PC-3 (cell line): ENCODE data around the gene EDDM3A. TPM values are rescaled to one million over a fixed set of nuclear protein-coding genes. Genes with fewer than 3 reads are reported as not detected.

Source experiments
- ATAC-seq: fragments of 200-7000 bp; cut with Tn5 transposase; 2 replicates; pipeline ENCODE4 v1.9.1; 2020; ENCODE audit warnings: mild to moderate bottlenecking, moderate library complexity
- BruUV-seq: library from RNA; stranded (reverse); fragments of 400-500 nt; replicated peaks from 2 replicates; lab custom pipeline; 2021; lab: Mats Ljungman, UMichigan
- CTCF ChIA-PET: fragments of 300-600 bp; sonication (Branson Sonifier 250); formaldehyde crosslinking; loops from one replicate; lab custom pipeline; 2022; ENCODE audit warnings: antibody characterized with exemption; lab: Charles Lee
- POLR2A ChIA-PET: fragments of 300-600 bp; sonication (Branson Sonifier 250); formaldehyde crosslinking; loops from one replicate; lab custom pipeline; 2022; ENCODE audit warnings: antibody characterized with exemption; ENCODE audit not compliant: unreplicated experiment; lab: Charles Lee
- DNase-seq: peaks from one replicate; pipeline ENCODE4 v3.0.0-alpha.2; 2015
- H2AFZ ChIP-seq: fragments of 300-600 bp; sonication (generic); 2 replicates; pipeline ENCODE4 v1.6.0; 2016; ENCODE audit warnings: antibody characterized with exemption, low read length
- H3F3A ChIP-seq: fragments of 300-600 bp; sonication (generic); one replicate; pipeline ENCODE4 v1.6.0; 2017; ENCODE audit warnings: antibody characterized with exemption, low read length, control low read depth, mild to moderate bottlenecking; ENCODE audit not compliant: unreplicated experiment
- H3K27ac ChIP-seq: fragments of 300-600 bp; sonication (generic); 2 replicates; pipeline ENCODE4 v1.5.1; 2016; ENCODE audit warnings: mild to moderate bottlenecking, low read length
- H3K27me3 ChIP-seq: fragments of 300-600 bp; sonication (generic); 2 replicates; pipeline ENCODE4 v1.6.1; 2016; ENCODE audit warnings: low read length, mixed read lengths
- H3K36me3 ChIP-seq: fragments of 300-600 bp; sonication (generic); 2 replicates; pipeline ENCODE4 v1.6.1; 2016; ENCODE audit warnings: low read depth, mixed run types, low read length, mixed read lengths
- H3K4me1 ChIP-seq: fragments of 300-600 bp; sonication (generic); 2 replicates; pipeline ENCODE4 v1.5.1; 2016; ENCODE audit warnings: low read length; ENCODE audit not compliant: insufficient read depth
- H3K4me2 ChIP-seq: fragments of 300-600 bp; sonication (generic); 2 replicates; pipeline ENCODE4 v1.6.0; 2016; ENCODE audit warnings: low read length
- H3K4me3 ChIP-seq: fragments of 300-600 bp; sonication (generic); 2 replicates; pipeline ENCODE4 v1.5.1; 2016; ENCODE audit warnings: mild to moderate bottlenecking, low read length, mixed read lengths
- H3K79me2 ChIP-seq: fragments of 300-600 bp; sonication (generic); 2 replicates; pipeline ENCODE4 v1.6.1; 2017; ENCODE audit warnings: low read length, mixed read lengths
- H3K9ac ChIP-seq: fragments of 300-600 bp; sonication (generic); 2 replicates; pipeline ENCODE4 v1.6.0; 2016; ENCODE audit warnings: mild to moderate bottlenecking, low read length
- H3K9me2 ChIP-seq: fragments of 300-600 bp; sonication (generic); replicated peaks from 2 replicates; pipeline ENCODE4 v1.6.1; 2016; ENCODE audit warnings: mixed run types, low read length, mixed read lengths
- H3K9me3 ChIP-seq: fragments of 300-600 bp; sonication (generic); 2 replicates; pipeline ENCODE4 v1.6.1; 2016; ENCODE audit warnings: low read length, mixed read lengths
- H4K20me1 ChIP-seq: fragments of 300-600 bp; sonication (generic); 2 replicates; pipeline ENCODE4 v1.6.1; 2016; ENCODE audit warnings: low read length, mixed read lengths
- EZH2 ChIP-seq: fragments of 300-600 bp; sonication (generic); IDR thresholded peaks from one replicate; pipeline ENCODE4 v1.6.1; 2017; ENCODE audit warnings: antibody characterized with exemption, mild to moderate bottlenecking, low read length; ENCODE audit not compliant: unreplicated experiment
- EZH2phosphoT487 ChIP-seq: fragments of 300-600 bp; sonication (generic); IDR thresholded peaks from 2 replicates; pipeline ENCODE4 v1.6.1; 2018; ENCODE audit warnings: mild to moderate bottlenecking, antibody characterized with exemption, low read length, borderline replicate concordance
- intact Hi-C: fragments of 100-400 bp; cut with micrococcal nuclease; formaldehyde crosslinking; loops from 2 replicates; pipeline ENCODE4 v1.9.0; 2023
- total RNA-seq: library from RNA; depleted of rRNA; stranded (reverse); fragments of >200 nt; gene quantifications from 2 replicates; pipeline ENCODE4 v1.2.3, GENCODE V29; 2014
- TF ChIP-seq, protein P1 (sequence below): fragments of 300-600 bp; sonication (generic); conservative IDR thresholded peaks from 2 replicates; pipeline ENCODE4 v1.5.1; 2017; ENCODE audit warnings: antibody characterized with exemption, low read depth, mild to moderate bottlenecking, low read length

Gene EDDM3A
- total RNA-seq, 1 experiment from 2014 or later, result not detected

DNA sequence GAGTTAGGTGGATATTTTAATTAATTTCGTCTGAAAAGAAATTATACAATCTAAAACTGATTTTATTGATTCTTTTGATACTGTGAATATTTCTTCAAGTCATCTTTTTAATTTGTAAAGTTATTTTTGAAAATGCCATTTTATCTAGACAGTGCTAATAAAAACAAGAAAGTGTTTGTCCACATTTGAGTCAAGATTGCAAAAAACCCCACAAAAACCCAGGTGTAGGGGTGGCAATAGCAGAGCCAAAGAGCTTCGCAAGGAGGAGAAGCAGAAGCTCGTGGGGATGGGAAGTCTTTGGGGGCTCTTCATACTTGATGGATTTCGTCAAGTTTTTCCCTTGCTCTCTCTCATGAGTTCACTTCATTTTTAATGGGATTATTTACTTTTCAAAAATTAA lies 41.3 kb downstream of the EDDM3A start:
- Histone ChIP-seq H2AFZ (no peak overlapping the region), H3F3A (no peaks in the 10 kb centered on the region), H3K9me3 (no peaks in the 10 kb centered on the region), H3K4me3 (no peak overlapping the region), H3K79me2 (no peaks in the 10 kb centered on the region), H3K36me3 (no peaks in the 10 kb centered on the region), H3K9me2 (no peaks in the 10 kb centered on the region), H3K4me1 (peaks cover 4% of the 10 kb centered on the region; the same call in 1 of the 2 replicates), H3K27me3 (peaks cover 56% of the 10 kb centered on the region), H3K9ac (no peak overlapping the region), H3K4me2 (no peak overlapping the region), H3K27ac (no peak overlapping the region), H4K20me1 (no peaks in the 10 kb centered on the region)
- TF ChIP-seq EZH2 (no peak), EZH2phosphoT487 (no peak)
- TF ChIP-seq, protein P1, sequence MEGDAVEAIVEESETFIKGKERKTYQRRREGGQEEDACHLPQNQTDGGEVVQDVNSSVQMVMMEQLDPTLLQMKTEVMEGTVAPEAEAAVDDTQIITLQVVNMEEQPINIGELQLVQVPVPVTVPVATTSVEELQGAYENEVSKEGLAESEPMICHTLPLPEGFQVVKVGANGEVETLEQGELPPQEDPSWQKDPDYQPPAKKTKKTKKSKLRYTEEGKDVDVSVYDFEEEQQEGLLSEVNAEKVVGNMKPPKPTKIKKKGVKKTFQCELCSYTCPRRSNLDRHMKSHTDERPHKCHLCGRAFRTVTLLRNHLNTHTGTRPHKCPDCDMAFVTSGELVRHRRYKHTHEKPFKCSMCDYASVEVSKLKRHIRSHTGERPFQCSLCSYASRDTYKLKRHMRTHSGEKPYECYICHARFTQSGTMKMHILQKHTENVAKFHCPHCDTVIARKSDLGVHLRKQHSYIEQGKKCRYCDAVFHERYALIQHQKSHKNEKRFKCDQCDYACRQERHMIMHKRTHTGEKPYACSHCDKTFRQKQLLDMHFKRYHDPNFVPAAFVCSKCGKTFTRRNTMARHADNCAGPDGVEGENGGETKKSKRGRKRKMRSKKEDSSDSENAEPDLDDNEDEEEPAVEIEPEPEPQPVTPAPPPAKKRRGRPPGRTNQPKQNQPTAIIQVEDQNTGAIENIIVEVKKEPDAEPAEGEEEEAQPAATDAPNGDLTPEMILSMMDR, result no peak
- no peak for DNase-seq
- no TSS peak for BruUV-seq
- intact Hi-C loops, result no loop called here
- CTCF ChIA-PET, result no interaction called here
- no peak for ATAC-seq
- POLR2A ChIA-PET, result no interaction called here

DNA sequence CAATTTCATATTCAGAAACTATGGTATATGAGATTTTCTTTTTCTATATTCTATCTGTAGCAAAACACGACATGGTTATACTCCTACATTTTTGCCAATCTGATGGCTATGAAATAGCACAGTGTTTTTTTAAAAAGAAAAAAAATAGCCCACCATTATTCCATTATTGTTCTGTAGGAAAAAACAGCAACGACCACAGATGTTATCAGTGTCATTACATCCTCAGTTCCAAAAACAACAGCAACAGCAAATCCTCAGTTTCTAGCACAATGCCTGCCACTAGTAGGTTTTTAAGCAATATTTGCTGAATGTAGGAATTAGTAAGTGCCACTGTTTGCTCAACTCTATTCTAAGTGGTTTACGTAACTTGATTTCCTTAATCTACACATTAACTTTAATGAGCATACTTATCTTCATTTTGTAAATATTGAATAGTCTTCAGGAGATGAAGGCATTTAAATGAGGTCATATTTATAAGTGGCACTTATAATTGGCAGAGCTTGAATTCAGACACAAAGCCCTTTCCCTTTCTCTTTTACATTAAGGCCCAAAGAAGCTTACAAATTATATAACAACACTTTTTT lies 43.6 kb downstream of the EDDM3A start:
- H3K4me1 ChIP-seq, result no peaks in the 10 kb centered on the region
- no peaks in the 10 kb centered on the region for H3K36me3 ChIP-seq
- H4K20me1 ChIP-seq, result no peaks in the 10 kb centered on the region
- POLR2A ChIA-PET, result no interaction called here
- no TSS peak for BruUV-seq
- ATAC-seq, result no peak
- H3K79me2 ChIP-seq, result no peaks in the 10 kb centered on the region
- H3K27ac ChIP-seq, result no peak overlapping the region
- H3K9me2 ChIP-seq, result no peaks in the 10 kb centered on the region
- CTCF ChIA-PET, result no interaction called here
- DNase-seq, result no peak
- intact Hi-C loops, result no loop called here
- H3K9me3 ChIP-seq, result no peaks in the 10 kb centered on the region
- no peaks in the 10 kb centered on the region for H3F3A ChIP-seq
- H3K27me3 ChIP-seq, result peaks cover 62% of the 10 kb centered on the region
- no peak overlapping the region for H3K4me3 ChIP-seq
- no peak overlapping the region for H3K9ac ChIP-seq
- H2AFZ ChIP-seq, result no peak overlapping the region
- H3K4me2 ChIP-seq, result no peak overlapping the region
- TF ChIP-seq, protein P1, result no peak
- no peak for TF ChIP-seq EZH2

DNA sequence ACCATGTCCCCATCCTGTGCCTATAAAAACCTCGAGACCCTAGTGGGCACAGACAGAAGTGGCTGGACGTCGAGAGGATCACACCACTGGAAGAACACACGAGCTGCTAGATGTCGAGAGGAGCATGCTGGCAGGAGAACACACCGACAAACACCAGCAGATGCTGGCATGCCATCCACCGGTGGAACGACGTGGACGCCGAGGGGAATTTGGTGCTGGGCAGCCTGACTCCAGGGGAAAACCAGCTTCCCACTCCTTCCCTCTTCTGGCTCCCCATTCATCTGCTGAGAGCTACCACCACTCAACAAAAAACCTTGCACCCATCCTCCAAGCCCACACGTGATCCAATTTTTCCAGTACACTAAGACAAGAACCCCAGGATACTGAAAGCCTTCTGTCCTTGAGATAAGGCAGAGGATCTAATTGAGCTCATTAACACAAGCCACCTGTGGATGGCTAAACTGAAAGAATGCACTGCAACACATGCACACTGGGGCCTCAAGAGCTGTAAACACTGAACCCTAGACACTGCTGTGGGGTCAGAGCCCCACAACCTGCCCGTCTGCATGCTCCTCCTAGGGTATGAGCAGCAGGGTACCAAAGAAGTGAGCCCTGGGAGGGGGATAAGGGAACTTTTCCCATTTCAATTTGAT lies 44.9 kb downstream of the EDDM3A start:
- CTCF ChIA-PET, result no interaction called here
- Histone ChIP-seq H3K9me2 (no peaks in the 10 kb centered on the region), H3K9ac (no peak overlapping the region), H3K27ac (no peak overlapping the region), H3K9me3 (no peaks in the 10 kb centered on the region), H4K20me1 (no peaks in the 10 kb centered on the region), H2AFZ (no peak overlapping the region), H3K4me2 (no peak overlapping the region), H3K4me1 (no peaks in the 10 kb centered on the region), H3K79me2 (no peaks in the 10 kb centered on the region), H3F3A (no peaks in the 10 kb centered on the region), H3K27me3 (peaks cover 56% of the 10 kb centered on the region), H3K4me3 (no peak overlapping the region), H3K36me3 (no peaks in the 10 kb centered on the region)
- TF ChIP-seq EZH2 (no peak), EZH2phosphoT487 (no peak)
- TF ChIP-seq, protein P1, result no peak
- DNase-seq (no peak), ATAC-seq (no peak)
- intact Hi-C loops, result no loop called here
- BruUV-seq, result no TSS peak
- POLR2A ChIA-PET, result no interaction called here
